H9 (cell line): Measurements from ENCODE around the gene BAAT. TPM values are rescaled to one million over a fixed set of nuclear protein-coding genes. Genes with fewer than 3 reads are reported as not detected.

Source experiments
- DNase-seq: peaks from one replicate; pipeline ENCODE4 v3.0.0-alpha.2; 2017
- H2AFZ ChIP-seq: one replicate; pipeline ENCODE4 v1.6.1; 2013; ENCODE audit warnings: mild to moderate bottlenecking, low read length, control low read depth, moderate library complexity
- H2AK5ac ChIP-seq: 2 replicates; pipeline ENCODE4 v1.6.1; 2013; ENCODE audit warnings: low read length, control low read depth, mixed read lengths; ENCODE audit not compliant: insufficient read length
- H2BK120ac ChIP-seq: one replicate; pipeline ENCODE4 v1.6.1; 2013; ENCODE audit warnings: low read depth, mild to moderate bottlenecking, low read length, control low read depth, inconsistent platforms; ENCODE audit not compliant: poor library complexity, severe bottlenecking
- H2BK12ac ChIP-seq: 2 replicates; pipeline ENCODE4 v1.6.1; 2013; ENCODE audit warnings: low read length, control low read depth, mixed read lengths, low read depth; ENCODE audit not compliant: insufficient read length
- H2BK15ac ChIP-seq: 2 replicates; pipeline ENCODE4 v1.6.1; 2013; ENCODE audit warnings: low read depth, low read length, control low read depth
- H2BK20ac ChIP-seq: one replicate; pipeline ENCODE4 v1.6.1; 2013; ENCODE audit warnings: low read depth, mild to moderate bottlenecking, low read length, control low read depth, inconsistent platforms; ENCODE audit not compliant: poor library complexity, severe bottlenecking
- H2BK5ac ChIP-seq: 2 replicates; pipeline ENCODE4 v1.6.1; 2013; ENCODE audit warnings: low read length, control low read depth, mixed read lengths; ENCODE audit not compliant: insufficient read length
- H3K14ac ChIP-seq: 2 replicates; pipeline ENCODE4 v1.6.1; 2013; ENCODE audit warnings: low read length, control low read depth; ENCODE audit not compliant: insufficient read depth
- H3K18ac ChIP-seq: 2 replicates; pipeline ENCODE4 v1.6.1; 2013; ENCODE audit warnings: low read depth, mild to moderate bottlenecking, mixed read lengths, low read length, control low read depth; ENCODE audit not compliant: insufficient read length
- H3K23ac ChIP-seq: 2 replicates; pipeline ENCODE4 v1.6.1; 2013; ENCODE audit warnings: low read length, control low read depth, mixed read lengths, low read depth; ENCODE audit not compliant: insufficient read length
- H3K23me2 ChIP-seq: 2 replicates; pipeline ENCODE4 v1.6.1; 2013; ENCODE audit warnings: low read depth, mild to moderate bottlenecking, mixed read lengths, low read length, control low read depth; ENCODE audit not compliant: insufficient read length, poor library complexity, severe bottlenecking
- H3K27ac ChIP-seq: 2 replicates; pipeline ENCODE4 v1.5.1; 2013; ENCODE audit warnings: low read length, control low read depth, mixed read lengths, low read depth; ENCODE audit not compliant: insufficient read length
- H3K27me3 ChIP-seq: 2 replicates; pipeline ENCODE4 v1.6.1; 2013; ENCODE audit warnings: low read length, control low read depth, inconsistent platforms; ENCODE audit not compliant: insufficient read depth
- H3K4ac ChIP-seq: 2 replicates; pipeline ENCODE4 v1.6.1; 2013; ENCODE audit warnings: low read depth, mild to moderate bottlenecking, control low read depth, inconsistent platforms, low read length, moderate library complexity
- H3K4me1 ChIP-seq: 2 replicates; pipeline ENCODE4 v1.6.1; 2013; ENCODE audit warnings: low read length, control low read depth, inconsistent platforms; ENCODE audit not compliant: insufficient read depth
- H3K4me2 ChIP-seq: 2 replicates; pipeline ENCODE4 v1.6.1; 2013; ENCODE audit warnings: low read length, control low read depth, mixed read lengths; ENCODE audit not compliant: insufficient read length, insufficient read depth
- H3K56ac ChIP-seq: 2 replicates; pipeline ENCODE4 v1.6.1; 2013; ENCODE audit warnings: low read depth, mild to moderate bottlenecking, mixed read lengths, low read length, control low read depth; ENCODE audit not compliant: insufficient read length
- H3K79me1 ChIP-seq: 2 replicates; pipeline ENCODE4 v1.6.1; 2013; ENCODE audit warnings: low read depth, mild to moderate bottlenecking, moderate library complexity, low read length, control low read depth, inconsistent platforms; ENCODE audit not compliant: insufficient read depth, poor library complexity, severe bottlenecking
- H3K79me2 ChIP-seq: 2 replicates; pipeline ENCODE4 v1.6.1; 2013; ENCODE audit warnings: low read length, control low read depth, inconsistent platforms; ENCODE audit not compliant: insufficient read depth
- H3K9ac ChIP-seq: 2 replicates; pipeline ENCODE4 v1.6.1; 2013; ENCODE audit warnings: low read length, control low read depth, mixed read lengths; ENCODE audit not compliant: insufficient read length; ENCODE audit errors: extremely low read depth
- H3K9me3 ChIP-seq: one replicate; pipeline ENCODE4 v1.6.1; 2013; ENCODE audit warnings: low read depth, low read length, inconsistent platforms; ENCODE audit not compliant: control insufficient read depth
- H3T11ph ChIP-seq: one replicate; pipeline ENCODE4 v1.6.1; 2013; ENCODE audit warnings: mild to moderate bottlenecking, low read length, control low read depth, inconsistent platforms
- H4K20me1 ChIP-seq: one replicate; pipeline ENCODE4 v1.6.1; 2013; ENCODE audit not compliant: control insufficient read depth, insufficient read length, insufficient read depth
- H4K5ac ChIP-seq: 2 replicates; pipeline ENCODE4 v1.6.1; 2013; ENCODE audit warnings: low read depth, mild to moderate bottlenecking, mixed read lengths, low read length, control low read depth; ENCODE audit not compliant: insufficient read length
- H4K8ac ChIP-seq: replicated peaks from 2 replicates; pipeline ENCODE4 v1.6.1; 2013; ENCODE audit warnings: low read length, control low read depth, mixed read lengths, low read depth; ENCODE audit not compliant: insufficient read length
- H4K91ac ChIP-seq: 2 replicates; pipeline ENCODE4 v1.6.1; 2013; ENCODE audit warnings: low read depth, mild to moderate bottlenecking, moderate library complexity, mixed read lengths, low read length, control low read depth; ENCODE audit not compliant: insufficient read length
- H3K27ac Mint-ChIP-seq, 3 experiments: 2 replicates in 2 of 3; 3 replicates in 1 of 3; pipeline ENCODE4 v1.8.0; 2020 to 2021; ENCODE audit warnings: mixed read lengths in 3 of 3, mild to moderate bottlenecking in 1 of 3, moderate library complexity in 1 of 3
- H3K27me3 Mint-ChIP-seq: 2 replicates; pipeline ENCODE4 v1.8.0; 2021; ENCODE audit warnings: low read depth, mild to moderate bottlenecking, moderate library complexity, mixed read lengths
- H3K36me3 Mint-ChIP-seq, 3 experiments: 2 replicates in 2 of 3; 3 replicates in 1 of 3; pipeline ENCODE4 v1.8.0; 2020 to 2021; ENCODE audit warnings: low read depth in 3 of 3, mixed read lengths in 3 of 3; ENCODE audit not compliant: insufficient read depth in 1 of 3
- H3K4me1 Mint-ChIP-seq, 2 experiments: 2 replicates each; pipeline ENCODE4 v1.8.0; 2020; ENCODE audit warnings: mixed read lengths in 2 of 2
- H3K4me3 Mint-ChIP-seq, 2 experiments: 2 replicates in 1 of 2; 3 replicates in 1 of 2; pipeline ENCODE4 v1.8.0; 2020 to 2021; ENCODE audit warnings: mild to moderate bottlenecking in 2 of 2, mixed read lengths in 2 of 2, moderate library complexity in 1 of 2
- H3K9me3 Mint-ChIP-seq, 2 experiments: 2 replicates in 1 of 2; 3 replicates in 1 of 2; pipeline ENCODE4 v1.8.0; 2020; ENCODE audit warnings: mild to moderate bottlenecking in 2 of 2, mixed read lengths in 2 of 2, moderate library complexity in 1 of 2
- CTCF ChIP-seq: fragments of 200-600 bp; sonication (generic); conservative IDR thresholded peaks from 3 replicates; pipeline ENCODE4 v1.8.0; 2021; ENCODE audit warnings: antibody characterized with exemption, mild to moderate bottlenecking
- WGBS: extraction: QIAGEN DNeasy Blood & Tissue Kit; methylation state at CpG from one replicate; pipeline ENCODE4 v1.1.7; 2013; ENCODE audit warnings: missing lambda C conversion rate, low lambda C conversion rate, mixed read lengths; ENCODE audit not compliant: insufficient read length; ENCODE audit errors: extremely low coverage; 5-methylcytosine and 5-hydroxymethylcytosine counted together
- total RNA-seq: library from RNA; stranded (reverse); gene quantifications from 2 replicates; pipeline ENCODE4 v1.2.1, GENCODE V29; 2021

BAAT gene
- total RNA-seq, 1 experiment from 2014 or later, result 0.09 TPM

DNA sequence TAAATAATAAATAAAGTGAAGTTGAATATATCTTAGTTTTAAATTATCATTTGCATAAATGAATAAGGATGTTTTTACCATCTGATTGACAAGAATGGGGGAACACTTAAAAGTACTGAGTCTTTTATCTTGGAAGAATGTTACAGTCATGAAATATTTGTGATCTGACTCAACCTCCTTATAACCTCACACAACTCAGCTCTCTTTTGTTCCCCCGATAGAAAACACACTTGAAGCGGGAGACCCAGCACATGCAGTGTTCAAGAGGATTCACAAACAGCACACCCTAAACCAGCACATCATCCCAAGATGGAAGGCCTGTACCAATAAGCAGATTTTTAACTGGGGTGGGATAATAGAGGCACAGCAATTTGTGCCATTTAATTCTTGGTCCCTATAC is 15.5 kb downstream of the BAAT start:
- H3K23me2 ChIP-seq, result no peaks in the 10 kb centered on the region
- no peaks in the 10 kb centered on the region for H3K4me1 ChIP-seq
- Mint-ChIP-seq H3K27ac (no peak overlapping the region), H3K4me3 (no peak overlapping the region), H3K27me3 (no peaks in the 10 kb centered on the region), H3K36me3 (no peaks in the 10 kb centered on the region), H3K4me1 (peaks cover 4 to 7% of the 10 kb centered on the region in 2 experiments; a peak in 3 of 4 replicates), H3K9me3 (no peaks in the 10 kb centered on the region)
- no peak for DNase-seq
- no peak overlapping the region for H2BK15ac ChIP-seq
- no CpG with 5 or more reads among the region's 2 CpGs for WGBS
- TF ChIP-seq CTCF, result no peak
- H4K91ac ChIP-seq, result no peak overlapping the region
- no peaks in the 10 kb centered on the region for H3K79me2 ChIP-seq
- H3K56ac ChIP-seq, result no peak overlapping the region
- H4K20me1 ChIP-seq, result no peaks in the 10 kb centered on the region
- H2BK120ac ChIP-seq, result no peak overlapping the region
- H3K27ac ChIP-seq, result no peak overlapping the region
- no peak overlapping the region for H2AFZ ChIP-seq
- no peak overlapping the region for H2BK5ac ChIP-seq
- no peak overlapping the region for H3K18ac ChIP-seq
- H2AK5ac ChIP-seq, result no peak overlapping the region
- no peak overlapping the region for H3K23ac ChIP-seq
- H3T11ph ChIP-seq, result no peak overlapping the region
- H3K9me3 ChIP-seq, result no peaks in the 10 kb centered on the region
- no peak overlapping the region for H2BK20ac ChIP-seq
- no peak overlapping the region for H3K9ac ChIP-seq
- no peaks in the 10 kb centered on the region for H3K79me1 ChIP-seq
- H2BK12ac ChIP-seq, result no peak overlapping the region
- H3K27me3 ChIP-seq, result no peaks in the 10 kb centered on the region
- H3K4me2 ChIP-seq, result no peak overlapping the region
- no peak overlapping the region for H3K4ac ChIP-seq
- H4K5ac ChIP-seq, result no peak overlapping the region
- no peak overlapping the region for H4K8ac ChIP-seq
- H3K14ac ChIP-seq, result no peak overlapping the region
